SK-N-SH treated with all-trans-retinoic acid at 6 μM for 48 hours (cell line): ENCODE data around the gene ADRB1.

Experiments used
- ATAC-seq: fragments of 200-7000 bp; cut with Tn5 transposase; 3 replicates; pipeline ENCODE4 v1.9.1; 2020; ENCODE audit warnings: mild to moderate bottlenecking, moderate library complexity
- CSDC2 ChIP-seq: fragments of 250-450 bp; sonication (Bioruptor Pico); IDR thresholded peaks from 2 replicates; pipeline ENCODE4 v1.5.0; 2020; ENCODE audit warnings: mild to moderate bottlenecking, moderate library complexity
- ESRRG ChIP-seq: fragments of 250-450 bp; sonication (Bioruptor Pico); IDR thresholded peaks from 2 replicates; pipeline ENCODE4 v1.6.1; 2021; ENCODE audit warnings: mild to moderate bottlenecking
- GLIS3 ChIP-seq: fragments of 250-450 bp; sonication (Bioruptor Pico); IDR thresholded peaks from 2 replicates; pipeline ENCODE4 v1.5.0; 2020; ENCODE audit warnings: mild to moderate bottlenecking, moderate library complexity
- OSR1 ChIP-seq: fragments of 250-450 bp; sonication (Bioruptor Pico); IDR thresholded peaks from 2 replicates; pipeline ENCODE4 v1.8.0; 2022; ENCODE audit warnings: moderate library complexity, mild to moderate bottlenecking, inconsistent platforms
- PPARA ChIP-seq: fragments of 250-450 bp; sonication (Bioruptor Pico); IDR thresholded peaks from 2 replicates; pipeline ENCODE4 v1.5.0; 2020; ENCODE audit warnings: mild to moderate bottlenecking, borderline replicate concordance
- RARB ChIP-seq: fragments of 250-450 bp; sonication (Bioruptor Pico); IDR thresholded peaks from 2 replicates; pipeline ENCODE4 v1.8.0; 2021; ENCODE audit warnings: mild to moderate bottlenecking, moderate library complexity
- TCF4 ChIP-seq: fragments of 250-450 bp; sonication (Bioruptor Pico); IDR thresholded peaks from 2 replicates; pipeline ENCODE4 v1.8.0; 2021; ENCODE audit warnings: mild to moderate bottlenecking, moderate library complexity, borderline replicate concordance
- TOX ChIP-seq: fragments of 250-450 bp; sonication (Bioruptor Pico); IDR thresholded peaks from 2 replicates; pipeline ENCODE4 v1.8.0; 2021; ENCODE audit warnings: mild to moderate bottlenecking, moderate library complexity, borderline replicate concordance
- ZFP30 ChIP-seq: fragments of 450-650 bp; formaldehyde crosslinking; IDR thresholded peaks from 2 replicates; pipeline ENCODE4 v1.5.0; 2022; ENCODE audit warnings: mild to moderate bottlenecking, moderate library complexity
- ZNF8 ChIP-seq: fragments of 450-650 bp; formaldehyde crosslinking; IDR thresholded peaks from 2 replicates; pipeline ENCODE4 v1.5.0; 2020; ENCODE audit warnings: mild to moderate bottlenecking, moderate library complexity
- TF ChIP-seq, protein P1 (sequence below): fragments of 250-450 bp; sonication (Bioruptor Pico); IDR thresholded peaks from 2 replicates; pipeline ENCODE4 v1.5.1; 2021; ENCODE audit warnings: mild to moderate bottlenecking, moderate library complexity
- TF ChIP-seq, protein P2 (sequence below): fragments of 250-450 bp; sonication (Bioruptor Pico); IDR thresholded peaks from 2 replicates; pipeline ENCODE4 v1.8.0; 2020; ENCODE audit warnings: mild to moderate bottlenecking, moderate library complexity, borderline replicate concordance
- TF ChIP-seq, protein P3 (sequence below): fragments of 250-450 bp; sonication (Bioruptor Pico); IDR thresholded peaks from 2 replicates; pipeline ENCODE4 v1.5.1; 2020; ENCODE audit warnings: low read depth, mild to moderate bottlenecking, moderate library complexity
- TF ChIP-seq, protein P4 (sequence below): fragments of 250-450 bp; sonication (Bioruptor Pico); IDR thresholded peaks from 2 replicates; pipeline ENCODE4 v1.8.0; 2021; ENCODE audit warnings: low read depth, mild to moderate bottlenecking, moderate library complexity, borderline replicate concordance
- TF ChIP-seq, protein P5 (sequence below): fragments of 250-450 bp; sonication (Bioruptor Pico); IDR thresholded peaks from 2 replicates; pipeline ENCODE4 v1.5.0; 2020; ENCODE audit warnings: mild to moderate bottlenecking, moderate library complexity

The ADRB1 gene

DNA sequence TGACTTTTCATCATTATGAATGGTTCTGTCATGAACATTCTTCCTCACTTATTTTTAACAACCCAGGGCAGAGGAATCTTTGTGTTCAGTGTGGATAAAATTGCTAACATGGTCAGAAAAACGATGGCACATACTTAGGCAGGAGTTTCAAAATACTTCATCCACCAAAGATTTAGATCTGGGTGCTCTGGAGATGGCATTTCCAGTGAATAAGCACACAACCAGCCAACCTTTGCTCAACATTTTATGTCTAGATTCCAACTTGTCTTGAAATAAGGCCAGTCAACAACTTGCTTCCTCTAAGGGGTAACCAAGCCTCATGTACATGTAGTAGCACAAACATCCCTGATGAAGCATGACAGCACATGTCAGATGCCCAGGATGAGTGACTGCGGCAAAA lies 33.4 kb upstream of the ADRB1 start (continued):
- TF ChIP-seq, protein P1, sequence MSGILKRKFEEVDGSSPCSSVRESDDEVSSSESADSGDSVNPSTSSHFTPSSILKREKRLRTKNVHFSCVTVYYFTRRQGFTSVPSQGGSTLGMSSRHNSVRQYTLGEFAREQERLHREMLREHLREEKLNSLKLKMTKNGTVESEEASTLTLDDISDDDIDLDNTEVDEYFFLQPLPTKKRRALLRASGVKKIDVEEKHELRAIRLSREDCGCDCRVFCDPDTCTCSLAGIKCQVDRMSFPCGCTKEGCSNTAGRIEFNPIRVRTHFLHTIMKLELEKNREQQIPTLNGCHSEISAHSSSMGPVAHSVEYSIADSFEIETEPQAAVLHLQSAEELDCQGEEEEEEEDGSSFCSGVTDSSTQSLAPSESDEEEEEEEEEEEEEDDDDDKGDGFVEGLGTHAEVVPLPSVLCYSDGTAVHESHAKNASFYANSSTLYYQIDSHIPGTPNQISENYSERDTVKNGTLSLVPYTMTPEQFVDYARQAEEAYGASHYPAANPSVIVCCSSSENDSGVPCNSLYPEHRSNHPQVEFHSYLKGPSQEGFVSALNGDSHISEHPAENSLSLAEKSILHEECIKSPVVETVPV (CRISPR knock-in tag), result no peak
- TF ChIP-seq GLIS3 (CRISPR knock-in tag), result no peak

DNA sequence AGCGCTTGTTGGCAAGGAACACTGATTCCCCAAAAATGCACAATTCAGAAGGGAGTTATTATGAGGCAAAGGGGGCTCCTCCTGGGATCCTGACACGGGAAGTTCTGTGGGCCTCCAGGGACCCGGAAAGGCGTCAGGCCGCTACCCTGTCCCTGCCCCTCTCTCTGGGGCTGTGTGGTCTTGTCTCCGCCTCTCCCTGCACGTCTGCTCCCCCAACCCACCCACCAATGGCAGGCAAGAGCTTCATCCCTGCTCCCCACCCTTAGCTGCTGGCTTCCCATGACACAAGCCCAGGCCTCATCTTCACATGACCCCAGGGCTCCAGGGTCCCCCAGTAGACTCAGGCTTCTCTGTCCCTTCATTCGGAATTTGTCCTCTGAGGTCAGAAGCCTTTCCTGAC lies 31.0 kb upstream of the ADRB1 start:
- no peak for ATAC-seq
- TF ChIP-seq, protein P1 (CRISPR knock-in tag), result no peak
- TF ChIP-seq, protein P2, sequence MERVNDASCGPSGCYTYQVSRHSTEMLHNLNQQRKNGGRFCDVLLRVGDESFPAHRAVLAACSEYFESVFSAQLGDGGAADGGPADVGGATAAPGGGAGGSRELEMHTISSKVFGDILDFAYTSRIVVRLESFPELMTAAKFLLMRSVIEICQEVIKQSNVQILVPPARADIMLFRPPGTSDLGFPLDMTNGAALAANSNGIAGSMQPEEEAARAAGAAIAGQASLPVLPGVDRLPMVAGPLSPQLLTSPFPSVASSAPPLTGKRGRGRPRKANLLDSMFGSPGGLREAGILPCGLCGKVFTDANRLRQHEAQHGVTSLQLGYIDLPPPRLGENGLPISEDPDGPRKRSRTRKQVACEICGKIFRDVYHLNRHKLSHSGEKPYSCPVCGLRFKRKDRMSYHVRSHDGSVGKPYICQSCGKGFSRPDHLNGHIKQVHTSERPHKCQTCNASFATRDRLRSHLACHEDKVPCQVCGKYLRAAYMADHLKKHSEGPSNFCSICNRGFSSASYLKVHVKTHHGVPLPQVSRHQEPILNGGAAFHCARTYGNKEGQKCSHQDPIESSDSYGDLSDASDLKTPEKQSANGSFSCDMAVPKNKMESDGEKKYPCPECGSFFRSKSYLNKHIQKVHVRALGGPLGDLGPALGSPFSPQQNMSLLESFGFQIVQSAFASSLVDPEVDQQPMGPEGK (CRISPR knock-in tag), result no peak
- no peak for TF ChIP-seq OSR1 (CRISPR knock-in tag)
- no peak for TF ChIP-seq TOX (CRISPR knock-in tag)
- no peak for TF ChIP-seq ZNF8 (CRISPR knock-in tag)
- TF ChIP-seq, protein P3, sequence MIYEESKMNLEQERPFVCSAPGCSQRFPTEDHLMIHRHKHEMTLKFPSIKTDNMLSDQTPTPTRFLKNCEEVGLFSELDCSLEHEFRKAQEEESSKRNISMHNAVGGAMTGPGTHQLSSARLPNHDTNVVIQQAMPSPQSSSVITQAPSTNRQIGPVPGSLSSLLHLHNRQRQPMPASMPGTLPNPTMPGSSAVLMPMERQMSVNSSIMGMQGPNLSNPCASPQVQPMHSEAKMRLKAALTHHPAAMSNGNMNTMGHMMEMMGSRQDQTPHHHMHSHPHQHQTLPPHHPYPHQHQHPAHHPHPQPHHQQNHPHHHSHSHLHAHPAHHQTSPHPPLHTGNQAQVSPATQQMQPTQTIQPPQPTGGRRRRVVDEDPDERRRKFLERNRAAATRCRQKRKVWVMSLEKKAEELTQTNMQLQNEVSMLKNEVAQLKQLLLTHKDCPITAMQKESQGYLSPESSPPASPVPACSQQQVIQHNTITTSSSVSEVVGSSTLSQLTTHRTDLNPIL (CRISPR knock-in tag), result no peak
- no peak for TF ChIP-seq ZFP30 (CRISPR knock-in tag)
- TF ChIP-seq PPARA (CRISPR knock-in tag), result no peak

DNA sequence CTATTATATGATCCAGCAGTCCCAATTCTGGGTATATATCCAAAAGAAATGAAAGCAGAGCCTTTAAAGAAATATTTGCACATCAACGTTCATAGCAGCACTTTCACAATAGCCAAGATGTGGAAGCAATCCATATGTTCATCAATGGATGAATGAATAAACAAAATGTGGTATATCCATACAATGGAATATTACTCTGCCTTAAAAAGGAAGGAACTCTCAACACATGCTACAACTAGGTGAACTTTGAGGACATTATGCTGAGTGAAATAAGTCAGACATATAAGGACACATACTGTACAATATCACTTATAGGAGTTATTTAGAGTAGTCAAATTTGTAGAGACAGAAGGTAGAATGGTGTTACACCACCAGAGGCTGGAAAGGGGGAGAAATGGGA lies 28.0 kb upstream of the ADRB1 start:
- TF ChIP-seq, protein P4, sequence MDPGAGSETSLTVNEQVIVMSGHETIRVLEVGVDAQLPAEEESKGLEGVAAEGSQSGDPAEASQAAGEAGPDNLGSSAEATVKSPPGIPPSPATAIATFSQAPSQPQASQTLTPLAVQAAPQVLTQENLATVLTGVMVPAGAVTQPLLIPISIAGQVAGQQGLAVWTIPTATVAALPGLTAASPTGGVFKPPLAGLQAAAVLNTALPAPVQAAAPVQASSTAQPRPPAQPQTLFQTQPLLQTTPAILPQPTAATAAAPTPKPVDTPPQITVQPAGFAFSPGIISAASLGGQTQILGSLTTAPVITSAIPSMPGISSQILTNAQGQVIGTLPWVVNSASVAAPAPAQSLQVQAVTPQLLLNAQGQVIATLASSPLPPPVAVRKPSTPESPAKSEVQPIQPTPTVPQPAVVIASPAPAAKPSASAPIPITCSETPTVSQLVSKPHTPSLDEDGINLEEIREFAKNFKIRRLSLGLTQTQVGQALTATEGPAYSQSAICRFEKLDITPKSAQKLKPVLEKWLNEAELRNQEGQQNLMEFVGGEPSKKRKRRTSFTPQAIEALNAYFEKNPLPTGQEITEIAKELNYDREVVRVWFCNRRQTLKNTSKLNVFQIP (CRISPR knock-in tag), result no peak
- TF ChIP-seq ZNF8 (CRISPR knock-in tag), result peak; percentile 93
- TF ChIP-seq ESRRG (CRISPR knock-in tag), result no peak
- ATAC-seq, result no peak

DNA sequence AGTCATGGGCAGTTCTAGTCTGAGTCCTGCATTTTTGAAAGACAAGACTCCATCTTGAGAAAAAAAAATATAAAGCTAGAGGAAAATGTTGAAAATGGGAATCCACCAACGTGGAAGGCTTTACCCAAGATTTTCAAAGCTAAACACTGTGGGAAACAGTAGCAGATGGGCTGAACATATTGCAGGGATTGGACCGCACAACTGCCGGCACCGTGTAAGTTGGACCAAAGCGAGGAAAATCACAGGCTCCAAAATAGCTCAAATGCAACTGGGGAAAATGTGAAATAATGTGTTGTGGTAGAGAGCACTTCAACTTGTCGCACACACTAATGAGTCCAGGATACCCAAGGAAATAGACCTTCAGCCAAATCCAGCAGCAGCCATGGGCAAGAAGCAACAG lies 26.4 kb upstream of the ADRB1 start:
- TF ChIP-seq ZFP30 (CRISPR knock-in tag) (no peak), ZNF8 (CRISPR knock-in tag) (no peak), CSDC2 (no peak), TCF4 (CRISPR knock-in tag) (no peak)
- TF ChIP-seq, protein P2 (CRISPR knock-in tag), result no peak
- no peak for ATAC-seq

DNA sequence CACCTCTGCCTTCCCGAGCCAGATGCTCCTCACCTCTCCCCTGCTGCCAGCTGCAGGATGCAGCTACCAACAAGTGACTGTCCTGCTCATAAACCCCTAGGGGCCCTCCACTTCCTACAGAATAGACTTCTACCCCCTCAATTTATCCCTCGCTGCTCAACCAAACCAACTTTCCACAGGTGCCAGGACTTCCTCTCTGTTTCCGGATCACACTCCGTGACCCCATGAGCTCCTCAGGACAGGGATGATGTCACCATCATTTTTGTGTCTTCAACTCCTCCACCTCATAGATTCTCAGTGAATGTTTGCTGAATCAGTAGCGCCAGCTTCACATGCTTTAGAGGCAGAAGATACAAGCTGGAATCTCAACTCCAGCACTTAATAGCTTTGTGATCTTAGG lies 25.8 kb upstream of the ADRB1 start:
- ATAC-seq, result no peak
- TF ChIP-seq, protein P2 (CRISPR knock-in tag), result no peak
- TF ChIP-seq, protein P1 (CRISPR knock-in tag), result no peak
- no peak for TF ChIP-seq GLIS3 (CRISPR knock-in tag)
- no peak for TF ChIP-seq OSR1 (CRISPR knock-in tag)
- no peak for TF ChIP-seq ZNF8 (CRISPR knock-in tag)
- no peak for TF ChIP-seq RARB (CRISPR knock-in tag)
- no peak for TF ChIP-seq PPARA (CRISPR knock-in tag)
- TF ChIP-seq ESRRG (CRISPR knock-in tag), result no peak
- TF ChIP-seq ZFP30 (CRISPR knock-in tag), result no peak
- TF ChIP-seq, protein P5, sequence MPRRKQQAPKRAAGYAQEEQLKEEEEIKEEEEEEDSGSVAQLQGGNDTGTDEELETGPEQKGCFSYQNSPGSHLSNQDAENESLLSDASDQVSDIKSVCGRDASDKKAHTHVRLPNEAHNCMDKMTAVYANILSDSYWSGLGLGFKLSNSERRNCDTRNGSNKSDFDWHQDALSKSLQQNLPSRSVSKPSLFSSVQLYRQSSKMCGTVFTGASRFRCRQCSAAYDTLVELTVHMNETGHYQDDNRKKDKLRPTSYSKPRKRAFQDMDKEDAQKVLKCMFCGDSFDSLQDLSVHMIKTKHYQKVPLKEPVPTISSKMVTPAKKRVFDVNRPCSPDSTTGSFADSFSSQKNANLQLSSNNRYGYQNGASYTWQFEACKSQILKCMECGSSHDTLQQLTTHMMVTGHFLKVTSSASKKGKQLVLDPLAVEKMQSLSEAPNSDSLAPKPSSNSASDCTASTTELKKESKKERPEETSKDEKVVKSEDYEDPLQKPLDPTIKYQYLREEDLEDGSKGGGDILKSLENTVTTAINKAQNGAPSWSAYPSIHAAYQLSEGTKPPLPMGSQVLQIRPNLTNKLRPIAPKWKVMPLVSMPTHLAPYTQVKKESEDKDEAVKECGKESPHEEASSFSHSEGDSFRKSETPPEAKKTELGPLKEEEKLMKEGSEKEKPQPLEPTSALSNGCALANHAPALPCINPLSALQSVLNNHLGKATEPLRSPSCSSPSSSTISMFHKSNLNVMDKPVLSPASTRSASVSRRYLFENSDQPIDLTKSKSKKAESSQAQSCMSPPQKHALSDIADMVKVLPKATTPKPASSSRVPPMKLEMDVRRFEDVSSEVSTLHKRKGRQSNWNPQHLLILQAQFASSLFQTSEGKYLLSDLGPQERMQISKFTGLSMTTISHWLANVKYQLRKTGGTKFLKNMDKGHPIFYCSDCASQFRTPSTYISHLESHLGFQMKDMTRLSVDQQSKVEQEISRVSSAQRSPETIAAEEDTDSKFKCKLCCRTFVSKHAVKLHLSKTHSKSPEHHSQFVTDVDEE (CRISPR knock-in tag), result no peak
